Caco-2 (cell line): ENCODE measurements around the gene NARF. TPM values are rescaled to one million over a fixed set of nuclear protein-coding genes. Genes with fewer than 3 reads are reported as not detected.

Experiments used
- BruUV-seq: library from RNA; stranded (reverse); fragments of 400-500 nt; replicated peaks from 2 replicates; lab custom pipeline; 2021; lab: Mats Ljungman, UMichigan
- CTCF ChIA-PET: fragments of 300-600 bp; sonication (Branson Sonifier 250); formaldehyde crosslinking; loops from one replicate; lab custom pipeline; 2022; ENCODE audit warnings: antibody characterized with exemption; lab: Charles Lee
- POLR2A ChIA-PET: fragments of 300-600 bp; sonication (Branson Sonifier 250); formaldehyde crosslinking; loops from one replicate; lab custom pipeline; 2022; ENCODE audit warnings: antibody characterized with exemption; lab: Charles Lee
- DNase-seq, 2 experiments: peaks; one replicate each; pipeline versions ENCODE4 v3.0.0 to v3.0.0-alpha.2; 2020 to 2022
- H3K27me3 ChIP-seq: replicated peaks from 2 replicates; pipeline ENCODE4 v1.6.0; 2011; ENCODE audit warnings: low read length; ENCODE audit not compliant: control insufficient read depth, insufficient read depth
- H3K36me3 ChIP-seq: 2 replicates; pipeline ENCODE4 v1.5.1; 2011; ENCODE audit warnings: low read length; ENCODE audit not compliant: control insufficient read depth, insufficient read depth
- H3K4me1 ChIP-seq: fragments of 250-450 bp; sonication (Bioruptor Pico); 2 replicates; pipeline ENCODE4 v1.5.1; 2020; ENCODE audit warnings: mild to moderate bottlenecking
- H3K4me3 ChIP-seq: 2 replicates; pipeline ENCODE4 v1.5.1; 2011; ENCODE audit warnings: low read depth, mild to moderate bottlenecking, control low read depth, low read length
- H3K9me3 ChIP-seq: fragments of 250-450 bp; sonication (Bioruptor Pico); 2 replicates; pipeline ENCODE4 v1.5.1; 2020; ENCODE audit warnings: mild to moderate bottlenecking, moderate library complexity
- H3K27ac Mint-ChIP-seq: one replicate; pipeline ENCODE4 v1.8.0; 2022; ENCODE audit warnings: mixed read lengths; ENCODE audit not compliant: unreplicated experiment
- H3K27me3 Mint-ChIP-seq: one replicate; pipeline ENCODE4 v1.8.0; 2022; ENCODE audit warnings: mixed read lengths; ENCODE audit not compliant: insufficient read depth, unreplicated experiment
- H3K36me3 Mint-ChIP-seq: one replicate; pipeline ENCODE4 v1.8.0; 2022; ENCODE audit warnings: mild to moderate bottlenecking, mixed read lengths; ENCODE audit not compliant: insufficient read depth, unreplicated experiment
- H3K4me1 Mint-ChIP-seq: one replicate; pipeline ENCODE4 v1.8.0; 2022; ENCODE audit warnings: low read depth, mixed read lengths; ENCODE audit not compliant: unreplicated experiment
- H3K4me3 Mint-ChIP-seq: one replicate; pipeline ENCODE4 v1.8.0; 2022; ENCODE audit warnings: mild to moderate bottlenecking, moderate library complexity, mixed read lengths; ENCODE audit not compliant: unreplicated experiment
- H3K9me3 Mint-ChIP-seq: one replicate; pipeline ENCODE4 v1.8.0; 2022; ENCODE audit warnings: mixed read lengths; ENCODE audit not compliant: unreplicated experiment
- CTCF ChIP-seq, 2 experiments: fragments of 200-600 bp in 1 of 2; IDR thresholded peaks; 1 replicate in 1 of 2; 2 replicates in 1 of 2; pipeline versions ENCODE4 v1.5.1 to v1.8.0; 2011 to 2022; ENCODE audit warnings: antibody characterized with exemption in 1 of 2, control low read depth in 1 of 2, inconsistent platforms in 1 of 2, low read depth in 1 of 2, low read length in 1 of 2, mild to moderate bottlenecking in 1 of 2, moderate library complexity in 1 of 2; ENCODE audit not compliant: insufficient read depth in 1 of 2, severe bottlenecking in 1 of 2, unreplicated experiment in 1 of 2
- intact Hi-C: fragments of 100-400 bp; cut with micrococcal nuclease; formaldehyde crosslinking; loops from one replicate; pipeline ENCODE4 v1.10.0; 2022; ENCODE audit not compliant: unreplicated experiment
- total RNA-seq: library from RNA; stranded (reverse); gene quantifications from 2 replicates; pipeline ENCODE4 v1.2.3, GENCODE V29; 2022

The NARF gene
- total RNA-seq, 1 experiment from 2014 or later, result 62.1 TPM

DNA sequence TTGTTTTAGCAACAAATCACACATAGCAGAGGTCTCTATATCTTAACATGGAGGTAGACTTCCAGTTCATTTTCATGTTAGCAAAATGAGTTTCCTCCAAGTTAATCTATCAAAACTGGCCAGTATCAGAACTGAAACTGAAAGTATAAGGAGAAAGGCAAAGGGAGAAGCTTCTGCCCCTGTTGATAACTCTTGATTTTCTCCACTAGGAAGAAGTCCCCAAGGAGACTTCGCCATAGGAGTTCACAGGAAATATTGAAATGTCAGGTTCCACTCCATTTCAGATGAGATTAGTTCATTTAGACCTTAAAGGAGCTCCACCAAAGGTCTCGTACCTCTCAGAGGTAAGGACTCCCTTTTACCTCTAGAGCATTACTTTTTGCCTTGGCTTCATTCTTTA lies 39.0 kb upstream of the NARF start:
- Mint-ChIP-seq H3K27ac (no peak overlapping the region), H3K4me3 (peak overlapping the region; percentile 80), H3K27me3 (no peaks in the 10 kb centered on the region), H3K4me1 (no peaks in the 10 kb centered on the region), H3K9me3 (peaks cover 16% of the 10 kb centered on the region), H3K36me3 (peaks cover 29% of the 10 kb centered on the region)
- no peak for DNase-seq
- POLR2A ChIA-PET, result no interaction called here
- Histone ChIP-seq H3K36me3 (peaks cover 4% of the 10 kb centered on the region; the same call in 1 of the 2 replicates), H3K27me3 (no peaks in the 10 kb centered on the region), H3K9me3 (peaks cover 13% of the 10 kb centered on the region; the same call in 1 of the 2 replicates), H3K4me3 (peak overlapping the region; percentile 95; the same call in 1 of the 2 replicates), H3K4me1 (0 out of 2 replicates have a peak, but pooled peaks cover 3% of the 10 kb centered on the region)
- CTCF ChIA-PET, result no interaction called here
- intact Hi-C loops, result loop anchor here (2.0 kb wide), 1 partner anchor 39 kb away; the partner anchor contains the start of gene NARF
- no peak for TF ChIP-seq CTCF (IDR thresholded peaks at IDR 0.05; ENCODE audit: insufficient read depth in 1 of 2, low read depth in 1 of 2, low read length in 1 of 2, severe bottlenecking in 1 of 2, unreplicated experiment in 1 of 2)
- BruUV-seq, result no TSS peak

DNA sequence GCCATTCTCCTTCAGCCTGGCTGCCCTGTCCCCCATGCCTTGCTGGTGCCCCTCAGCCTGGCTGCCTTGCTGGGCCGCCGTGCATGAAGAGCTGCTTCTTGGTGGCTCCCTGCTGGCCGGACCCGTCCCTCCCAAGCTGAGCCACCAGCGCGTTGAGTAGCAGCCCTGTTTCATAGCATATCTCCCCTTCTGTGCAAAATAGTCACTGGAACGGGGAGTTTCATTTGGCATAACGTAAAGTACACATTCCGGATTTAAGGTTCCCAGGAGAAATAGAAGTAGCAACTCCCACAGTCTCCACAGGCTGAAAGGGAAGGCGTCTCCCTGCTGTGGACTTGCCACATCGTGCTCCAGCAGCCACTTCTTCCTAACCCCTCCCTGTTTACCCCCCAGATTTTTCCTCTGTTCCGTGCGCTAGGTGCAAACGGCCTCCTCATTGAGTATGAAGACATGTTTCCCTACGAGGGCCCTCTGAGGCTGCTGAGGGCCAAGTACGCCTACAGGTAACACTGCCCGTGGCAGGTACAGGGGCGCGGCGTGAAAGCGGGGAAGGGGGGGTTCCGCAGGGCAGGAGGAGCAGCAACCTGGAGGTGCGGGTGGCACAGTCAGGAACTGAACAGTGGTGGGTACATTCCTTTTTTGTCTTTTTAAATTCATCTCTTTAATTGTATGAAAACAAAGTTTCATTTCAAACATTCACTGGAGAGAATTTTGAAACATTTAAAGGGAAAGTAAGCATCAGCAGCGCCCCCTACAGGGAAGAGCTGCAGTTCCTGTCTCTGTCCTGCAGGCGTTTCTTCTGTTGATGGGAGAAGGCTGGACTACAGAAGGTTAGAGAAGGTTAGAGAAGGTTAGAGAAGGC lies 34.3 kb upstream of the NARF start:
- H3K36me3 ChIP-seq, result peaks cover 3% of the 10 kb centered on the region; the same call in 1 of the 2 replicates
- H3K4me1 ChIP-seq, result 0 out of 2 replicates have a peak, but pooled peaks cover 3% of the 10 kb centered on the region
- BruUV-seq, result no TSS peak
- no peak overlapping the region for H3K4me3 ChIP-seq
- Mint-ChIP-seq H3K27me3 (no peaks in the 10 kb centered on the region), H3K27ac (no peak overlapping the region), H3K4me1 (no peaks in the 10 kb centered on the region), H3K4me3 (no peak overlapping the region), H3K36me3 (peaks cover 35% of the 10 kb centered on the region), H3K9me3 (peaks cover 16% of the 10 kb centered on the region)
- peak in 1 of 2 experiments; percentile 35 for DNase-seq
- H3K27me3 ChIP-seq, result no peaks in the 10 kb centered on the region
- TF ChIP-seq CTCF (IDR thresholded peaks at IDR 0.05; ENCODE audit: insufficient read depth in 1 of 2, low read depth in 1 of 2, low read length in 1 of 2, severe bottlenecking in 1 of 2, unreplicated experiment in 1 of 2), result peak; percentile 56 to 59
- intact Hi-C loops, result no loop called here
- H3K9me3 ChIP-seq, result peaks cover 13% of the 10 kb centered on the region; the same call in 1 of the 2 replicates
- ChIA-PET CTCF (interaction anchor here (0.6 kb wide), 2 partner anchors 159 to 324 kb away, joined by 4 read pairs; no protein-coding TSS in a partner anchor), POLR2A (no interaction called here)

GRCh38 chr17:82424863-82425159 lies 33.7 kb upstream of the NARF start:
- POLR2A ChIA-PET, result no interaction called here
- H3K27me3 ChIP-seq, result no peaks in the 10 kb centered on the region
- peaks cover 16% of the 10 kb centered on the region for H3K9me3 Mint-ChIP-seq

More at GRCh38 chr17:82424863-82425159, 33.7 kb upstream of the NARF start:
- no peak for DNase-seq
- no peak overlapping the region for H3K4me3 Mint-ChIP-seq
- H3K27ac Mint-ChIP-seq, result no peak overlapping the region
- no TSS peak for BruUV-seq
- H3K36me3 Mint-ChIP-seq, result peaks cover 35% of the 10 kb centered on the region
- Histone ChIP-seq H3K9me3 (peaks cover 13% of the 10 kb centered on the region; the same call in 1 of the 2 replicates), H3K4me1 (no peaks in the 10 kb centered on the region), H3K4me3 (no peak overlapping the region), H3K36me3 (peaks cover 3% of the 10 kb centered on the region; the same call in 1 of the 2 replicates)
- H3K4me1 Mint-ChIP-seq, result no peaks in the 10 kb centered on the region
- no peak for TF ChIP-seq CTCF (IDR thresholded peaks at IDR 0.05; ENCODE audit: insufficient read depth in 1 of 2, low read depth in 1 of 2, low read length in 1 of 2, severe bottlenecking in 1 of 2, unreplicated experiment in 1 of 2)
- no peaks in the 10 kb centered on the region for H3K27me3 Mint-ChIP-seq
- intact Hi-C loops, result no loop called here
- CTCF ChIA-PET, result interaction anchor here (0.6 kb wide), 1 partner anchor 158 kb away, joined by 4 read pairs; no protein-coding TSS in a partner anchor
